ENCODE measurements around the gene DNASE1L2. TPM values are rescaled to one million over a fixed set of nuclear protein-coding genes. Genes with fewer than 3 reads are reported as not detected.

DNASE1L2 gene
- total and polyA plus RNA-seq, 2 of the 8 experiments (the other 6 are each of a cell fraction or from before 2014, with no cell fraction given), result 0.35 to 0.97 TPM

DNA sequence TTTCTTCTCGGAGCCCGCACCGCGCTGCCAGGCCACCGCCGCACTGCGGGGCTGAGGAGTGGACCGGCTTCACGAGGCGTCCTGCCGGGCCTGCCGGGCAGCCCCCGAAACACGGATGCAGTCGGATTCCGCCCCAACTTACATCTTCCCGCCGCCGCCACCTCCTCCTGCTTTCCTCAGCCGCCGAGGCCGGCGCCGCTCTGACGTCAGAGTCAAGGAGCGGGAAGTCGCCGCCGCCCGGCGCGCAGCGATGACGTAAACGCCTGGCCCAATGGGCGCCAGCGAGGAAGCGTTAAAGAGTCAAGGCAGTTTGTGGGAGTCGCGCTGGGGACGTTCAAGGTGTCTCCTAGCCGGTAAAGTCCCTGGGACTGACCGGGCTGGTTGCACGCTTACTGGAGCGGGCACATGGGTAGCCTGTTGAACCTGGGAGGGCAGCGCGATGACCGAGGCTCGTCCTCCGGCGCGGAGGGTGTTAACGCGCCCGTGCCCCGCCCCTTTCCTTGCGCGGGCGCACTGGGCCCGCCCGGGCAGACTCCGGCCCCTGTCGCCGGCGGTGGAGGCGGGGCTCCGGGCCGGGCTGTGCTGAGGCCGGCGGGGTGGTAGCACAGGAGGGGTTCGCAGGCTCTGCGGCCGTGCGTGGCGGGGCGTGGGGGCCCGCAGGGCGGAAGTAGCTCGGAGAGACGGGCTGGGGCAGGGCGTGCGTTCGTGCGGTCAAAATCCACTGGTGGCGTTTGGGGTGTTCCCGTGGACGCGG, 31.8 kb downstream of the DNASE1L2 start, which contains the start of gene RNPS1:
Gene RNPS1, minus strand, starts transcription at position 214 of the 754 bp plus-strand sequence. CDS start 3,483 bp downstream, outside the sequence.
- Histone ChIP-seq H3K4me1 (replicated peaks in 1 of 4; ENCODE audit: control insufficient read depth in 3 of 4, insufficient read depth in 4 of 4, low read length in 3 of 4) (peaks cover 0 to 8% (median 3%) of the 10 kb centered on the region in 4 experiments; a peak in 3 of 7 replicates), H2BK12ac (ENCODE audit: low read depth, low read length) (peak within 1 kb of the TSS; percentile 96), H3K27ac (ENCODE audit: low read depth, low read length) (peak within 1 kb of the TSS; percentile 99), H4K5ac (ENCODE audit: insufficient read length, low read depth, low read length) (peak within 1 kb of the TSS; percentile 97), H3K4me3 (ENCODE audit: extremely low read depth in 1 of 4, insufficient read depth in 2 of 4, low read depth in 3 of 4, low read length in 4 of 4) (peak within 1 kb of the TSS; percentile 65 to 99 (median 94)), H2AFZ (ENCODE audit: low read length) (peak within 1 kb of the TSS; percentile 99; the same call in 1 of the 2 replicates), H3K79me1 (ENCODE audit: low read depth, low read length) (peaks cover 14% of the 10 kb centered on the region), H3K27me3 (replicated peaks in 1 of 4; ENCODE audit: control insufficient read depth in 3 of 4, extremely low read depth in 1 of 4, insufficient read depth in 3 of 4, low read length in 3 of 4) (no peaks in the 10 kb centered on the region), H3K4ac (replicated peaks; ENCODE audit: insufficient read length, low read depth, low read length) (no peak within 1 kb of the TSS), H4K8ac (ENCODE audit: extremely low read depth, insufficient read depth, low read length) (peak within 1 kb of the TSS; percentile 100), H4K91ac (replicated peaks; ENCODE audit: insufficient read length, low read length) (peak within 1 kb of the TSS; percentile 99), H2BK120ac (replicated peaks; ENCODE audit: low read depth, low read length) (no peak within 1 kb of the TSS), H3K36me3 (ENCODE audit: control insufficient read depth in 2 of 4, insufficient read depth in 4 of 4, low read length in 3 of 4) (peaks cover 6 to 14% (median 11%) of the 10 kb centered on the region in 4 experiments; a peak in 7 of 8 replicates), H2BK15ac (ENCODE audit: low read length) (peak within 1 kb of the TSS; percentile 100), H3K18ac (ENCODE audit: extremely low read depth, low read length) (peak within 1 kb of the TSS; percentile 98), H3K79me2 (ENCODE audit: control insufficient read depth in 1 of 2, insufficient read depth in 2 of 2, low read length in 2 of 2) (peaks cover 39 to 55% of the 10 kb centered on the region in 2 experiments), H3K9me3 (ENCODE audit: insufficient read depth in 2 of 2, low read depth in 1 of 2, low read length in 1 of 2) (no peaks in the 10 kb centered on the region), H2BK5ac (ENCODE audit: low read depth, low read length) (peak within 1 kb of the TSS; percentile 100), H2AK5ac (ENCODE audit: low read depth, low read length) (no peak within 1 kb of the TSS), H3K56ac (replicated peaks; ENCODE audit: insufficient read length, low read depth, low read length) (peak within 1 kb of the TSS; percentile 91), H3K9ac (replicated peaks in 1 of 4; ENCODE audit: extremely low read depth in 1 of 4, low read depth in 3 of 4, low read length in 3 of 4) (peak within 1 kb of the TSS; percentile 96 to 100 (median 98)), H3K23me2 (ENCODE audit: low read depth, low read length) (peaks cover 6% of the 10 kb centered on the region; the same call in 1 of the 2 replicates), H2BK20ac (ENCODE audit: low read length) (no peak within 1 kb of the TSS), H3K4me2 (ENCODE audit: insufficient read depth in 1 of 2, low read depth in 2 of 2, low read length in 2 of 2) (peak within 1 kb of the TSS; percentile 78 to 93), H4K20me1 (replicated peaks in 1 of 2; ENCODE audit: control insufficient read depth in 1 of 2, insufficient read depth in 2 of 2, low read length in 2 of 2) (peaks cover 27 to 31% of the 10 kb centered on the region in 2 experiments), H3K14ac (ENCODE audit: insufficient read length) (no peak within 1 kb of the TSS), H3K23ac (ENCODE audit: insufficient read length) (no peak within 1 kb of the TSS)
- DNase-seq (ENCODE audit: low read depth in 1 of 2, low spot score in 2 of 2) (peak; percentile 77 to 99), FAIRE-seq (no peak)
- 2% methylated on average over 85 of the region's 88 CpGs; no CpG with 5 or more reads in 1 of the 2 experiments for WGBS, 2 experiments (ENCODE audit: extremely low coverage in 1 of 2, insufficient coverage in 1 of 2, insufficient read length in 1 of 2, insufficient replicate concordance in 2 of 2, low coverage in 1 of 2, low lambda C conversion rate in 2 of 2, missing lambda C conversion rate in 1 of 2)
- POLR2A ChIA-PET (ENCODE audit: partially characterized antibody), result interaction anchor here (0.7 to 13.7 kb wide), 14 partner anchors 9 to 303 kb away, joined by 3 to 228 read pairs (median 4); partner anchors contain the start of genes BRICD5, E4F1, ECI1 and RPS2
- CTCF ChIA-PET (ENCODE audit: partially characterized antibody), result interaction anchor here (0.7 to 1.3 kb wide), 2 partner anchors 11 to 233 kb away, joined by 3 to 4 read pairs; no protein-coding TSS in a partner anchor
- TF ChIP-seq POLR2A (IDR thresholded peaks at IDR 0.05; ENCODE audit: control extremely low read depth in 1 of 2, low read depth in 2 of 2, low read length in 2 of 2) (peak; percentile 97 to 98), SIN3A (conservative IDR thresholded peaks at IDR 0.05 in 1 of 2, IDR thresholded peaks at IDR 0.05 in 1 of 2; ENCODE audit: low read depth in 1 of 2, low read length in 2 of 2) (peak; percentile 9 to 93; a peak in 2 of 4 replicates)

Measured in H1 (cell line).